DND-41 (cell line): ENCODE data around the gene TNNT2.

ENCODE experiments used
- ATAC-seq: fragments of 200-7000 bp; cut with Tn5 transposase; 3 replicates; pipeline ENCODE4 v1.9.1; 2021; ENCODE audit warnings: low read depth; ENCODE audit not compliant: insufficient read depth
- DNase-seq: peaks from one replicate; pipeline ENCODE4 v3.0.0-alpha.2; 2020
- H2AFZ ChIP-seq: 2 replicates; pipeline ENCODE4 v1.6.0; 2012; ENCODE audit warnings: low read depth, low read length
- H3K27ac ChIP-seq: 2 replicates; pipeline ENCODE4 v1.5.1; 2012; ENCODE audit warnings: low read length, inconsistent platforms
- H3K27me3 ChIP-seq: fragments of 200-600 bp; sonication (generic); 2 replicates; pipeline ENCODE4 v1.6.0; 2012; ENCODE audit warnings: low read length, mild to moderate bottlenecking, inconsistent platforms; ENCODE audit not compliant: insufficient read depth, poor library complexity
- H3K36me3 ChIP-seq: 2 replicates; pipeline ENCODE4 v1.5.1; 2012; ENCODE audit warnings: low read length, inconsistent platforms; ENCODE audit not compliant: insufficient read depth
- H3K4me1 ChIP-seq: 2 replicates; pipeline ENCODE4 v1.5.1; 2012; ENCODE audit warnings: mild to moderate bottlenecking, low read length; ENCODE audit not compliant: insufficient read depth
- H3K4me2 ChIP-seq: 2 replicates; pipeline ENCODE4 v1.6.0; 2012; ENCODE audit warnings: mild to moderate bottlenecking, moderate library complexity, low read length, inconsistent platforms; ENCODE audit not compliant: insufficient read depth
- H3K4me3 ChIP-seq, 2 experiments: fragments of 200-600 bp in 1 of 2; shearing (Covaris generic) in 1 of 2; 2 replicates each; pipeline ENCODE4 v1.5.1; 2012 to 2016; ENCODE audit warnings: inconsistent platforms in 2 of 2, low read length in 2 of 2, mild to moderate bottlenecking in 2 of 2, low read depth in 1 of 2, moderate library complexity in 1 of 2
- H3K79me2 ChIP-seq: 2 replicates; pipeline ENCODE4 v1.6.0; 2012; ENCODE audit warnings: low read length, inconsistent platforms; ENCODE audit not compliant: insufficient read depth
- H3K9ac ChIP-seq: 2 replicates; pipeline ENCODE4 v1.6.0; 2012; ENCODE audit warnings: low read depth, mild to moderate bottlenecking, inconsistent platforms, low read length, moderate library complexity
- H3K9me3 ChIP-seq: 2 replicates; pipeline ENCODE4 v1.5.1; 2012; ENCODE audit warnings: low read length, moderate library complexity, mild to moderate bottlenecking, inconsistent platforms; ENCODE audit not compliant: insufficient read depth, severe bottlenecking
- H4K20me1 ChIP-seq: 2 replicates; pipeline ENCODE4 v1.6.0; 2012; ENCODE audit warnings: low read length; ENCODE audit not compliant: insufficient read depth
- EZH2 ChIP-seq: IDR thresholded peaks from 3 replicates; pipeline ENCODE4 v1.6.1; 2012; ENCODE audit warnings: borderline replicate concordance, low read depth, mild to moderate bottlenecking, moderate library complexity, low read length, inconsistent platforms; ENCODE audit not compliant: severe bottlenecking
- TF ChIP-seq, protein P1 (sequence below): IDR thresholded peaks from 2 replicates; pipeline ENCODE4 v1.5.1; 2012; ENCODE audit warnings: borderline replicate concordance, low read length, moderate library complexity, mild to moderate bottlenecking; ENCODE audit not compliant: poor library complexity, severe bottlenecking; ENCODE audit errors: extremely low read depth

Gene TNNT2

GRCh38 chr1:201328576-201328975 lies 48.9 kb downstream of the TNNT2 start:
- DNase-seq (no peak), ATAC-seq (no peak)
- no peak overlapping the region for H3K4me3 ChIP-seq
- no peaks in the 10 kb centered on the region for H3K79me2 ChIP-seq
- no peaks in the 10 kb centered on the region for H3K9me3 ChIP-seq
- H3K36me3 ChIP-seq, result no peaks in the 10 kb centered on the region
- H2AFZ ChIP-seq, result no peak overlapping the region
- no peaks in the 10 kb centered on the region for H3K27me3 ChIP-seq
- no peak overlapping the region for H3K9ac ChIP-seq
- H3K27ac ChIP-seq, result no peak overlapping the region
- H4K20me1 ChIP-seq, result no peaks in the 10 kb centered on the region
- TF ChIP-seq, protein P1, sequence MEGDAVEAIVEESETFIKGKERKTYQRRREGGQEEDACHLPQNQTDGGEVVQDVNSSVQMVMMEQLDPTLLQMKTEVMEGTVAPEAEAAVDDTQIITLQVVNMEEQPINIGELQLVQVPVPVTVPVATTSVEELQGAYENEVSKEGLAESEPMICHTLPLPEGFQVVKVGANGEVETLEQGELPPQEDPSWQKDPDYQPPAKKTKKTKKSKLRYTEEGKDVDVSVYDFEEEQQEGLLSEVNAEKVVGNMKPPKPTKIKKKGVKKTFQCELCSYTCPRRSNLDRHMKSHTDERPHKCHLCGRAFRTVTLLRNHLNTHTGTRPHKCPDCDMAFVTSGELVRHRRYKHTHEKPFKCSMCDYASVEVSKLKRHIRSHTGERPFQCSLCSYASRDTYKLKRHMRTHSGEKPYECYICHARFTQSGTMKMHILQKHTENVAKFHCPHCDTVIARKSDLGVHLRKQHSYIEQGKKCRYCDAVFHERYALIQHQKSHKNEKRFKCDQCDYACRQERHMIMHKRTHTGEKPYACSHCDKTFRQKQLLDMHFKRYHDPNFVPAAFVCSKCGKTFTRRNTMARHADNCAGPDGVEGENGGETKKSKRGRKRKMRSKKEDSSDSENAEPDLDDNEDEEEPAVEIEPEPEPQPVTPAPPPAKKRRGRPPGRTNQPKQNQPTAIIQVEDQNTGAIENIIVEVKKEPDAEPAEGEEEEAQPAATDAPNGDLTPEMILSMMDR, result no peak
- TF ChIP-seq EZH2, result no peak
- H3K4me2 ChIP-seq, result no peak overlapping the region
- H3K4me1 ChIP-seq, result no peaks in the 10 kb centered on the region; the same call in 1 of the 2 replicates

GRCh38 chr1:201327687-201328240 lies 49.7 kb downstream of the TNNT2 start:
- Histone ChIP-seq H3K4me3 (no peak overlapping the region), H4K20me1 (no peaks in the 10 kb centered on the region), H3K79me2 (no peaks in the 10 kb centered on the region), H3K9me3 (no peaks in the 10 kb centered on the region), H3K4me1 (no peaks in the 10 kb centered on the region; the same call in 1 of the 2 replicates), H3K9ac (no peak overlapping the region), H2AFZ (no peak overlapping the region), H3K4me2 (no peak overlapping the region), H3K36me3 (no peaks in the 10 kb centered on the region), H3K27me3 (no peaks in the 10 kb centered on the region), H3K27ac (no peak overlapping the region)
- DNase-seq (no peak), ATAC-seq (no peak)
- TF ChIP-seq, protein P1, result no peak
- no peak for TF ChIP-seq EZH2

DNA sequence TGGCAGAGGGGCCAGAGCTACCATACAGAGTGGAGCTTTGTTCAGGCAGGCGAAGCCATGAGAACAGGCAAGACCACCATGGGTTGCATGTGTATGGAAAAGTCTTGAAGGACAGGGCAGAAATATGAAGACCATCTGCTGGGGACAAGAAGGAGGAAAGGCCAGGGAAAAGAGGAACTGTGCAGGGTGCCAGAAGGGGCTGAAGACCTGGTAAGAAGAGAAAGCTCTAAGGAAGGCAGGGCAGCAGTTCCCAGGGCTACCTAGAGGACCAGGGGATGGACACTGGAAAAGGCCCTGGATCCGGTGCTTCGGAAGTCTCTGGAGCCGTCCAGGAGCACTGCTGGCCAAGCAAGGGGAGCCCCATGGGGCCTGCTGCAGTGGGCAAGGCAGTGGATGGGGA lies 50.8 kb downstream of the TNNT2 start:
- no peaks in the 10 kb centered on the region for H3K27me3 ChIP-seq
- H2AFZ ChIP-seq, result no peak overlapping the region
- H4K20me1 ChIP-seq, result no peaks in the 10 kb centered on the region
- H3K4me3 ChIP-seq, result no peak overlapping the region
- no peak overlapping the region for H3K27ac ChIP-seq
- H3K9ac ChIP-seq, result no peak overlapping the region
- DNase-seq (no peak), ATAC-seq (no peak)
- H3K4me2 ChIP-seq, result no peak overlapping the region
- no peaks in the 10 kb centered on the region for H3K36me3 ChIP-seq
- TF ChIP-seq, protein P1, result no peak
- no peak for TF ChIP-seq EZH2
- H3K4me1 ChIP-seq, result no peaks in the 10 kb centered on the region; the same call in 1 of the 2 replicates
- H3K9me3 ChIP-seq, result no peaks in the 10 kb centered on the region
- H3K79me2 ChIP-seq, result no peaks in the 10 kb centered on the region

- Histone ChIP-seq H3K4me2 (no peak overlapping the region), H3K27me3 (no peaks in the 10 kb centered on the region), H3K9me3 (no peaks in the 10 kb centered on the region), H3K79me2 (no peaks in the 10 kb centered on the region), H4K20me1 (no peaks in the 10 kb centered on the region), H3K36me3 (no peaks in the 10 kb centered on the region), H3K4me1 (no peaks in the 10 kb centered on the region), H3K4me3 (no peak overlapping the region), H3K27ac (no peak overlapping the region), H2AFZ (no peak overlapping the region), H3K9ac (no peak overlapping the region)
- TF ChIP-seq, protein P1, result no peak
- no peak for TF ChIP-seq EZH2
- DNase-seq, result no peak
- no peak for ATAC-seq
Measured at GRCh38 chr1:201325678-201326060, 51.8 kb downstream of the TNNT2 start.
